Uterus (tissue), 4 donors: ENCODE measurements around the gene PLXNA2. TPM values are rescaled to one million over a fixed set of nuclear protein-coding genes. Genes with fewer than 3 reads are reported as not detected.
A peak's percentile ranks its signal among the peaks of the same experiment; 100 is the strongest.

Source experiments
- DNase-seq, 2 donors: peaks; one replicate each; pipeline ENCODE4 v3.0.0-alpha.2; 2019 to 2020
- H3K27ac ChIP-seq, 2 donors: fragments of 200-600 bp; sonication (generic); 1 replicate in 1 of 2; 2 replicates in 1 of 2; pipeline ENCODE4 v1.5.1; 2016 to 2018
- H3K27me3 ChIP-seq, 2 donors: fragments of 200-600 bp; sonication (generic); one replicate each; pipeline ENCODE4 v1.5.1; 2018 to 2019; ENCODE audit warnings: control low read depth in 1 of 2
- H3K36me3 ChIP-seq, 2 donors: fragments of 200-600 bp; sonication (generic); one replicate each; pipeline ENCODE4 v1.5.1; 2019; ENCODE audit warnings: control low read depth in 1 of 2
- H3K4me1 ChIP-seq, 2 donors: fragments of 200-600 bp; sonication (generic); one replicate each; pipeline ENCODE4 v1.5.1; 2018 to 2019; ENCODE audit warnings: control low read depth in 1 of 2
- H3K4me3 ChIP-seq, 2 donors: fragments of 200-600 bp; sonication (generic); 1 replicate in 1 of 2; 2 replicates in 1 of 2; pipeline ENCODE4 v1.5.1; 2018 to 2019; ENCODE audit warnings: mild to moderate bottlenecking in 1 of 2
- H3K9me3 ChIP-seq, 2 donors: fragments of 200-600 bp; sonication (generic); one replicate each; pipeline ENCODE4 v1.5.1; 2019; ENCODE audit warnings: control low read depth in 1 of 2
- POLR2A ChIP-seq, 2 donors: fragments of 450-650 bp; IDR thresholded peaks; one replicate each; pipeline ENCODE4 v1.6.1; 2016; ENCODE audit warnings: antibody characterized with exemption in 2 of 2, mild to moderate bottlenecking in 1 of 2, moderate library complexity in 1 of 2
- intact Hi-C: fragments of 100-400 bp; cut with DNase I; formaldehyde crosslinking; loops from one replicate; pipeline ENCODE4 v1.15.1; 2023; ENCODE audit warnings: low total_unique reads
- total RNA-seq, 4 donors: library from RNA; depleted of rRNA in 3 of 4; stranded (reverse); fragments of >200 nt in 3 of 4; gene quantifications; one replicate each; pipeline versions ENCODE4 v1.1.0 to v1.2.4, GENCODE V29; 2014 to 2023
- TF ChIP-seq, protein P1 (sequence below), 4 experiments: fragments of 200-600 bp in 2 of 4; fragments of 450-650 bp in 2 of 4; sonication (generic) in 2 of 4; IDR thresholded peaks; one replicate each; pipeline ENCODE4 v1.5.1; 2016 to 2019; ENCODE audit warnings: antibody characterized with exemption in 4 of 4, mild to moderate bottlenecking in 2 of 4, moderate library complexity in 1 of 4
- donor health status: DM: yes; HTN: yes; CAD: no.

Gene PLXNA2
- total RNA-seq, 4 donors from 2014 or later, result 5.4 to 94.5 (median 9.5) TPM

DNA sequence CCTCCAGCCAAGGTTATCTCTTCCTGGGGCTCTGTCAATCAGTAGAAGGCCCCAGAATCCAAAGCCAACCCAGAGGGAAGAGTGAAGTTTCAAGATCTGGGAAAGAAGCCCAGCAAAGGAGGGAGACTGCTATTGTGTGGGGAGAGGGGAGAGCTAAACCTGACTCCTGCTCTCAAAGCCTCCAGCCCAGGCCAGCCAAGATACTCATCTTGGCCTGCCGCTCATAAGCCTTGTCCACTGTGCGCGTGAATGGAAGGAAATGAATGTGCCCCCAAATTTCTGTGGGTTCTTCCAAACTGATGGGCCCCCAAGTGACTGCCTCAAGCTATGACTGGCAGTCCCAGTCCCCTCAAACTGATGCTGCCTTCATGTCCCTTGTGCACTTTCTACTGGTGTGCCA lies 2.0 kb downstream of the PLXNA2 start:
- Histone ChIP-seq H3K4me3 (peak overlapping the region in 1 of 2 donors; percentile 91), H3K27me3 (no peaks in the 10 kb centered on the region), H3K4me1 (peaks cover 0 to 6% of the 10 kb centered on the region in 2 donors), H3K36me3 (no peaks in the 10 kb centered on the region), H3K9me3 (no peaks in the 10 kb centered on the region), H3K27ac (peak overlapping the region; percentile 87 to 89)
- no peak for DNase-seq
- TF ChIP-seq, protein P1, sequence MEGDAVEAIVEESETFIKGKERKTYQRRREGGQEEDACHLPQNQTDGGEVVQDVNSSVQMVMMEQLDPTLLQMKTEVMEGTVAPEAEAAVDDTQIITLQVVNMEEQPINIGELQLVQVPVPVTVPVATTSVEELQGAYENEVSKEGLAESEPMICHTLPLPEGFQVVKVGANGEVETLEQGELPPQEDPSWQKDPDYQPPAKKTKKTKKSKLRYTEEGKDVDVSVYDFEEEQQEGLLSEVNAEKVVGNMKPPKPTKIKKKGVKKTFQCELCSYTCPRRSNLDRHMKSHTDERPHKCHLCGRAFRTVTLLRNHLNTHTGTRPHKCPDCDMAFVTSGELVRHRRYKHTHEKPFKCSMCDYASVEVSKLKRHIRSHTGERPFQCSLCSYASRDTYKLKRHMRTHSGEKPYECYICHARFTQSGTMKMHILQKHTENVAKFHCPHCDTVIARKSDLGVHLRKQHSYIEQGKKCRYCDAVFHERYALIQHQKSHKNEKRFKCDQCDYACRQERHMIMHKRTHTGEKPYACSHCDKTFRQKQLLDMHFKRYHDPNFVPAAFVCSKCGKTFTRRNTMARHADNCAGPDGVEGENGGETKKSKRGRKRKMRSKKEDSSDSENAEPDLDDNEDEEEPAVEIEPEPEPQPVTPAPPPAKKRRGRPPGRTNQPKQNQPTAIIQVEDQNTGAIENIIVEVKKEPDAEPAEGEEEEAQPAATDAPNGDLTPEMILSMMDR (IDR thresholded peaks at IDR 0.05), result no peak
- no peak for TF ChIP-seq POLR2A (IDR thresholded peaks at IDR 0.05)
- intact Hi-C loops, result loop anchor here (5.0 to 10.0 kb wide), 2 partner anchors 107 to 155 kb away; no protein-coding TSS in a partner anchor

DNA sequence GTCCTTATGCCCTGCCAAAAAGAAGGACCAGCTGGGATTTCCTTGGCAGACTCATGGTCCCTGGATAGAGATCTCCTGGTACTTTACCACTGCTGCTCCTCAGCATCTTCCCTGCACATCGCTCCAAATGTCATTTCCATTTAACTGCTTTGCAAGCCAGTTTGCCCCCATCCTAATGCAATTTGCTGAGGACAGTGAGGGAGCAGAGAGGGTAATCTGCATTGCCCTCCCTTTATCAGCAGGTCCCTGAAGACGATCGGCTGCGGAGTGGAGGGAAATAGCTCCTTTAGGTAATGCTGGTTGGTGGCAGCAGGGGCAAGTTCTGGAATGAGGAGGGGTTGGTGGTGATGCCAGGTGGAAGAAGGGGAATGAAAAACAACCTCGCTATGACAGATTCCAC lies 2.7 kb downstream of the PLXNA2 start:
- DNase-seq, result no peak
- Histone ChIP-seq H3K36me3 (no peaks in the 10 kb centered on the region), H3K27ac (peak overlapping the region in 1 of 2 donors; percentile 87), H3K27me3 (no peaks in the 10 kb centered on the region), H3K4me3 (peak overlapping the region in 1 of 2 donors; percentile 91), H3K9me3 (no peaks in the 10 kb centered on the region), H3K4me1 (peaks cover 2 to 6% of the 10 kb centered on the region in 2 donors)
- TF ChIP-seq, protein P1 (IDR thresholded peaks at IDR 0.05), result no peak
- TF ChIP-seq POLR2A (IDR thresholded peaks at IDR 0.05), result no peak
- intact Hi-C loops, result loop anchor here (5.0 to 10.0 kb wide), 2 partner anchors 107 to 154 kb away; no protein-coding TSS in a partner anchor

DNA sequence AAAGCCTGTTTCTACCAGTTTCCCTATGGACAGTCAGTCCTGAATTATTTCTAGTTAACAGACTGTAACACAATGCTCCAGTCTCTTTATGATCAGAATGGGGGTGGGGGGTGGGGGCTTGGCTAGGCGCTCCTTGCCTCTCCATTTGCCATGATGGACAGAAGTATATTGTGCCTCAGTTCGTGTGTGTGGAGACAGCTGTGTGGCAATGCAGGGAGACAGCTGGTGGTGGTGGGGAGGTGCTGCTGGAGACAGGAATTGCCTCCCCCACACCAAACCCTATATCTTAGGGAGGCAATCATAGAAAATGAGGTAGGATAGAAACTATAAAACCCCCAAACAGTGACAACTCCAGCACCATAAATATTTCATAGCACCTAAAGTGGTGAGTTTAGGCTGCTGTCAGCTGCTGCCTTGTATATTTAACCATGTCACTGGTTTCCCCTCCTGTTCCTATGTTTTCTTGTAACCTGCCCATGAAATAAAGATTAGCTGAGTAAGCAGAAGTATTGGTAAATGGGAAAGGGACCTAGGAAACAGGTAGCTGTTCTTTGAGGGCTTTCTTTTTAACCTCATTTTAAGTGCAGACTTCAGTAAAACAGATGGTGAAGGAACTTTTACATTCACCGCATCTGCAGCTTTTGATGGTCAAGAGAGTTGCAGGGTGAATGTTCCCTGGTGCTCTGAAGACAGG lies 3.4 kb downstream of the PLXNA2 start:
- DNase-seq, result no peak
- no peaks in the 10 kb centered on the region for H3K9me3 ChIP-seq
- peaks cover 4 to 6% of the 10 kb centered on the region in 2 donors for H3K4me1 ChIP-seq
- TF ChIP-seq POLR2A (IDR thresholded peaks at IDR 0.05), result no peak
- TF ChIP-seq, protein P1 (IDR thresholded peaks at IDR 0.05), result no peak
- intact Hi-C loops, result loop anchor here (5.0 to 10.0 kb wide), 2 partner anchors 106 to 154 kb away; no protein-coding TSS in a partner anchor
- no peaks in the 10 kb centered on the region for H3K36me3 ChIP-seq
- H3K27ac ChIP-seq, result peak overlapping the region in 1 of 2 donors; percentile 87
- H3K4me3 ChIP-seq, result no peak overlapping the region
- no peaks in the 10 kb centered on the region for H3K27me3 ChIP-seq

DNA sequence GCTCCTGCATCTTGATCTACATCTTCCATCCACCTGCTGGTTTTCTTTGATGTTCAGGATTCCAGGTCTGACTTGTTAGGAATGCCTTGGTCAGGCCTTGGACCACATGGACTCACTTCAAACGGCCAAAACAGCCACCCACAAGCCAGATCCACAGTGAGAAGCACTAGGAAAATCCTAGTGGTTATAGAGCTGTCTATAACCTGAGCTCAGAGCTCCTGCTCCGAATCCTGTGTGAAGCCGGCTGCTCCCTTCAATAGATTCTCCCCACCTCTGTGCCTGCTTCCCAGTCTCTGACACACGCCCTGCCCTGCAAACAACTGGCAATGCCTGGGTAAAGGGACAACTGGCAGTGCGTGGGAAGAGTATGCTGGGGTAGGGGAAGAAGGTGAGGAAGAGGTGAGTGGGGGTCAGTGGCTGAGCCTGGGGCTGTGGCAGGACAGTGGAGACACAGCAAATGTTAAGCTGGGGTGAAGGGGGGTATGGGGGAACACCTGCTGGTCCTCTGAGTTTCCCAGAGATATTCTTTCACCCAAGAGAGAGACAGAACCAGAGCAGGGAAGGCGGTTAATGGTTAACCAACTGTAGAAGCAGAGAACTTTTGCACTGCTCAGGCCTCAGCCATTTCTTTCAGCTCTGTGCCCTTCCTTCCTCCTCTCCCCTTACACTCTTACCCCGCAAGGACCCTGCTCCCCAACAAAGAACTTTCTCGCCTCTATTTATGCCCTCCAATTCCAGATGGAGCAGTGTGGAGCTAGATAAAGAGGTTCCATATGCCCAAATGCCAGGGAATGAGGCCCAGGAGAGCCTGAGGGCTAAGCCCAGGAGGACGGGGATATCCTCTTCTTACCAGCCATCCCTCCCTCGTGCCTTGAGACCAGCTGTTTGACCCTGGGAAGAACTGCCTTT lies 4.5 kb downstream of the PLXNA2 start:
- Histone ChIP-seq H3K36me3 (no peaks in the 10 kb centered on the region), H3K27me3 (no peaks in the 10 kb centered on the region), H3K9me3 (no peaks in the 10 kb centered on the region), H3K4me1 (peaks cover 4 to 6% of the 10 kb centered on the region in 2 donors), H3K27ac (peak overlapping the region; percentile 30 to 77), H3K4me3 (no peak overlapping the region)
- TF ChIP-seq POLR2A (IDR thresholded peaks at IDR 0.05), result no peak
- TF ChIP-seq, protein P1 (IDR thresholded peaks at IDR 0.05), result no peak
- DNase-seq, result no peak
- intact Hi-C loops, result loop anchor here (5.0 to 10.0 kb wide), 3 partner anchors 65 to 152 kb away; no protein-coding TSS in a partner anchor
